ENCODE measurements around the gene P3H2. TPM values are rescaled to one million over a fixed set of nuclear protein-coding genes. Genes with fewer than 3 reads are reported as not detected.

The P3H2 gene
- total RNA-seq, 4 donors from 2014 or later: 4.2 to 20.2 (median 5.7) TPM

DNA sequence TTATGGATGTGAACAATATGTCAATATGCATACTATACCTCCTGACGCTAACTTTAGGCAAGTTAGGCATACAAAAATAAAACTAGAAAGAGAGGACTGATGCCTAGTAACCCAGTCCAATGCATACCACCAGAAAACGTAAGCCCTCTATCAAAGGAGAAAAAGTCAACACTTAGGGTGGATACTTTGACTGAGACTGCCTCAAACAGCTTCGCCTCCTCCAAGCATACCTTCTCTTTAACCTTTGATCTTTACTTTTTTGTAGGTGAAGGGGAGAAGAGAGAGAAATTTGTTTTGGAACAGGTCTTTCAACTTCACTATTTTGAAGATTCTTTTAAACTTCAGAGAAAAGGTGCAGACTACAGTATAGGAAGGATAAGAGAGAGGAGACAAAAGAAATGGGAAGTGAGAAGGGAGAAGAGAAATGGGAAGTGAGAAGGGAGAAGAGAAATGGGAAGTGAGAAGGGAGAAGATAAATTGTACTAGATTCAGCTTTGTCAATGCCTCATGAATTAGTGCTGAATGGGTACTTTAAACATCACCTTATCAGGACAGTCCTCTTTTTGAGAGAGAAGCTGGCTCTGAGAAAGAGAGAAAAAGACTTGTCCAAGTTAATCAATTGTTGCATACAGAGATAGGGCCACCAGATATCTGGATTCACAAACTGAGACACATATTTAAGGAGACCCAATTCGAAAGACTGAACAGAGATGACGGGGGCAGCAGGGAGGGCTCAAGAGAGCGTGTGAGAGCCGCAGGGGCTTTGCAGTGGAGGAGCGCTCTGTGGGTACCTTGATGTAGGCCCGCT lies 1.0 kb downstream of the P3H2 start:
- Histone ChIP-seq H3K4me1 (peaks cover 0 to 5% of the 10 kb centered on the region in 2 donors), H3K4me3 (replicated peaks in 1 of 3) (peak overlapping the region in 1 of 3 donors; percentile 59), H3K27me3 (no peaks in the 10 kb centered on the region), H3K27ac (peak overlapping the region in 1 of 3 donors; percentile 74), H3K36me3 (no peaks in the 10 kb centered on the region), H3K9me3 (no peaks in the 10 kb centered on the region)
- no peak for TF ChIP-seq POLR2A (IDR thresholded peaks at IDR 0.05)
- no peak for TF ChIP-seq CTCF (IDR thresholded peaks at IDR 0.05)
- no peak for DNase-seq
- intact Hi-C loops (cut with DNase I): no loop called here
- 37 to 44% methylated on average over 8 to 9 of the region's 9 CpGs for WGBS, 2 donors

- Histone ChIP-seq H3K4me3 (replicated peaks in 1 of 3) (no peak overlapping the region), H3K36me3 (no peaks in the 10 kb centered on the region), H3K27ac (no peak overlapping the region), H3K27me3 (no peaks in the 10 kb centered on the region), H3K9me3 (no peaks in the 10 kb centered on the region), H3K4me1 (peaks cover 0 to 5% of the 10 kb centered on the region in 2 donors)
- 82 to 90% methylated on average over 3 of the region's 3 CpGs for WGBS, 2 donors
- no peak for DNase-seq
- TF ChIP-seq POLR2A (IDR thresholded peaks at IDR 0.05) (no peak), CTCF (IDR thresholded peaks at IDR 0.05) (no peak)
- intact Hi-C loops (cut with DNase I): no loop called here
These were observed 2.3 kb downstream of the P3H2 start for GRCh38 chr3:190118438-190118837.

DNA sequence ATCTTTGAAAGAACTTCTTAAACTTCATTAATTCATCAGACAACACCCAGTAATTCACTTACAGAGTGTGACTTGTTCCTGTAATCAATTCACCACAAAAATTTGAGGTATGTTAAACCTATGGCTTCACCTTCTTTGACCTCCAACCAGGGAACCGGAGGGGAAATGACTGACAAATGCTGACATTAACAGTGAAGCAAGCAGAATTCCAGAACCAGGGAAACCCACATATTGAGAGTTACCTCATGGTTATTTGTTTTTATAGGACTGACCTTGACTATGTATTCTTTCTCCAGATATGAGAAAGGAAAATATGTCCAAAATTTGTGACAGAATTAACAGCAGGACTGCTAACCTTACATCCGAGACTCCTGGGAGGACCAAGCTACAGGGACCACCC lies 2.7 kb downstream of the P3H2 start:
- no peak for DNase-seq
- 91 to 95% methylated on average over 2 of the region's 2 CpGs for WGBS, 2 donors
- intact Hi-C loops (cut with DNase I): no loop called here
- Histone ChIP-seq H3K36me3 (no peaks in the 10 kb centered on the region), H3K4me1 (peaks cover 0 to 5% of the 10 kb centered on the region in 2 donors), H3K27me3 (no peaks in the 10 kb centered on the region), H3K27ac (no peak overlapping the region), H3K9me3 (no peaks in the 10 kb centered on the region), H3K4me3 (replicated peaks in 1 of 3) (no peak overlapping the region)
- TF ChIP-seq CTCF (IDR thresholded peaks at IDR 0.05) (no peak), POLR2A (IDR thresholded peaks at IDR 0.05) (no peak)

- Histone ChIP-seq H3K9me3 (no peaks in the 10 kb centered on the region), H3K4me1 (peaks cover 0 to 5% of the 10 kb centered on the region in 2 donors), H3K27ac (no peak overlapping the region), H3K4me3 (replicated peaks in 1 of 3) (no peak overlapping the region), H3K27me3 (no peaks in the 10 kb centered on the region), H3K36me3 (no peaks in the 10 kb centered on the region)
- no peak for TF ChIP-seq POLR2A (IDR thresholded peaks at IDR 0.05)
- TF ChIP-seq CTCF (IDR thresholded peaks at IDR 0.05): no peak
- intact Hi-C loops (cut with DNase I): no loop called here
- 90% methylated on average over 3 of the region's 3 CpGs for WGBS, 2 donors
- no peak for DNase-seq
These were observed 4.1 kb downstream of the P3H2 start for GRCh38 chr3:190116551-190117067.

GRCh38 chr3:190110826-190111225 lies 9.9 kb downstream of the P3H2 start:
- Histone ChIP-seq H3K36me3 (no peaks in the 10 kb centered on the region), H3K4me1 (no peaks in the 10 kb centered on the region), H3K4me3 (replicated peaks in 1 of 3) (no peak overlapping the region), H3K27ac (no peak overlapping the region), H3K9me3 (no peaks in the 10 kb centered on the region), H3K27me3 (no peaks in the 10 kb centered on the region)
- DNase-seq: no peak
- intact Hi-C loops (cut with DNase I): no loop called here
- TF ChIP-seq CTCF (IDR thresholded peaks at IDR 0.05): no peak
- no peak for TF ChIP-seq POLR2A (IDR thresholded peaks at IDR 0.05)
- 32% methylated on average over 1 of the region's 1 CpG for WGBS, 2 donors

All from thyroid gland (tissue), 4 donors.